GM21381 (cell line): ENCODE results near the gene NSL1.
"Not testable (repeated sequence)": the region's sequence is repeated elsewhere in the genome, so short reads cannot be mapped to it uniquely, and the experiment has no call there.

Experiments
- ATAC-seq: cut with Tn5 transposase; IDR thresholded peaks from one replicate; pipeline ENCODE4 v1.9.1; 2021; ENCODE audit warnings: mild to moderate bottlenecking, moderate library complexity; ENCODE audit not compliant: unreplicated experiment

Gene NSL1

DNA sequence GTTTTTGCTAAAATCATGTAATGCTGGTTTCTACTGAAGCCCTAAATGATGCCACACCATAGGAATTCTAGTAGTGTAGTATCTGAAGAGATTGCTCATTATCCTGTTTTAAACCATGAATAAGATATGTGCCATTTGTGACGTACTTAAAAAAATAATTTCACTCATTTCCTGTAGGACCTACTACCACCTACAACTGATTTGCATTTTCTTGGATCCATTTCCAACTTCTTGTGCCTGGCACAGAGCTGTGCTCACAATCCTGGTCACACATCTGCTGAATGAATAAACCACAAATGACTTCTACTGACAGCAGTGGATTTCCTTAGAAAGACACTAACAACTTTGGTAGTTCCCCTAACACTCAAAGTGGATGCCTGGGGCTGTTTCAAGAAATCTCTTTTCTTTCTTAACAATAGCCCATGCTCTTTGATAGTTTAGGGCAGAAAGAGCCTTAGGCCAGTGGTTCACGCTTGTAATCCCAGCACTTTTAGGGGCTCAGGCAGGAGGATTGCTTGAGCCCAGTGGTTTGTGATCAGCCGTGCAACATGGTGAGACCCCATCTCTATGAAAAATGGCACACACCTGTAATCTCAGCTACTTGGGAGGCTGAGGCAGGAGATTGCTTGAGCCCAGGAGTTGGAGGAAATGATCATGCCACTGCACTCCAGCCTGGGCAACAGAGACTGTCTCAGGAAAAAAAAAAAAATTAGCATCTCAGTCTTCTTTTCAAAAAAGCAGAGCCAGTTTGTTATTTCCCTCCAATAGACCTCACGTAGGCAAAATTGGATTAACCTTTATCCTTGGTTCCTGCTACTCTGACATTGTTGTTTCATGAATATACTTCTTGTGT lies 78.9 kb downstream of the NSL1 start:
- ATAC-seq: no peak

DNA sequence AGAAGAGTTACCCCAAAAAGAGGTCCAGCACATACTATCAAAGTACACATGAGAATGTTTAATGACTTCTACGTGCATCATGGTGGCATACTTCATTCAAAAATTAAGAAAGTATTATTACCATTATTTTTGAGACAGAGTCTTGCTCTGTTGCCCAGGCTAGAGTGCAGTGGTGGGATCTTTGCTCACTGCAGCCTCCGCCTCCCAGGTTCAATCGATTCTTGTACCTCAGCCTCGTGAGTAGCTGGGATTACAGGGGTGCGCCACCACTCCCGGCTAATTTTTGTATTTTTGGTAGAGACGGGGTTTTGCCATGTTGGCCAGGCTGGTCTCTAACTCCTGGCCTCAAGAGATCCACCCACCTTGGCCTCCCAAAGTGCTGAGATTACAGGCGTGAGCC lies 79.6 kb downstream of the NSL1 start:
- not testable (repeated sequence) for ATAC-seq

DNA sequence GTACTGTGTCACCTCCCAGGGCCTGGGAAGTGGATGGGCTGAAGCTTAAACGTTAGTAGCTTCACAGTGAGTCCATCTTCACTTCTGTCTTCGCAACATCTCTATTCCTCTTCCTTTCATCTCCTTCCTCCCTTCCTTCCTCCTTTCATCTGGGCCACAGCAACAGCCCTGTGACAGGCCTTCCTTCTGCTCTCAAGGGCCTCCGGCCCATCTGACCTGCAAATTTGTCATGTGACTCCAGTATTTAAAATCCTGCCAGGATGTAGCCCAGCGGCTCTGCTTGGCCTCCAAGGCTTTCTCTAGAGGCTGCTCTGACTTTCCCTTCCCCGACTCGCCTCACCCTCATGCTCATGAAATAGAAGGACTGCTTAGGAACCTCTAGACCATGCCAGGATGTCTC lies 81.0 kb downstream of the NSL1 start:
- no peak for ATAC-seq

DNA sequence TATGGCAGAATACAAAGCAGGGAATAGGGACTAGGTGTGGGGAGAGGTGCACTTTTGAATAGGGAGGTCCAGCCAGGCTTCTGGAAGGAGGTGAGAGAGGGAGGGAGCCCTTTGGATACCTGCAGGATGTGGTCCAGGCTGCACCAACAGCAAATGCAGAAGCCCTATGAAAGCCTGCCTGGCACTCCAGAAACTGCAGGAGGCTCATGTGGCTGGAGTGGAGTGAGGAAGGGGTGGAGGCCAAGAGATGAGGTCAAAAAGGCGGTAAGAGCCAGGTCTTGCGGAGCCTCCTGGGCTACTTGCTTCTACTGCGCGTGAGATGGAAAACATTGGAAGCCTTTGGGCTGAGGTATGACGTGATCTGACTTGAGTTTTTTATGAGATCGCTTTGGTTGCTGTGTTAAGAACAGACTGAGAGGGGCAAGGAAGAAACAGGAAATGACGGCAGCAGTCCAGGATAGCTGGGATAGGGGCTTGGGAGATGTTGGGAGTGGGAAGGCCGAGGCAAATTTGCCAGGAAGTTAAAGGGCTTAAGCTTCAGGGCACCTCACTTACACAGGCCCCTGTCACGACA lies 87.5 kb downstream of the NSL1 start:
- no peak for ATAC-seq

DNA sequence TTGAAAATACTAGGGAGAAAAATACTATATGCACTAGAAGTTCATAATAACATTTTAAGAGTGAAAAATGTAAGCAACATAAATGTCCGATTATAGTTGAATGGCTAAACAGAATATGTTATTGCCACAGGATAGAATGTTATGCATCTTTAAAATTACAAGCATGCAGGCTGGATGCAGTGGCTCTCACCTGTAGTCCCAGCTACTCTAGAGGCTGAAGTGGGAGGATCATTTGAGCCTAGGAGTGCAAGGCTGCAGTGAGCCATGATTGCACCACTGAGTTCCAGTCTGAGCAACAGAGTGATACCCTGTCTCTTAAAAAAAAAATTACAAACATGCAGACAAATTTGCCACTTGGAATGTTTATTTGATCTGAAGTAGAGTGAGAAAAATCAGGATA lies 88.9 kb downstream of the NSL1 start:
- ATAC-seq: no peak

DNA sequence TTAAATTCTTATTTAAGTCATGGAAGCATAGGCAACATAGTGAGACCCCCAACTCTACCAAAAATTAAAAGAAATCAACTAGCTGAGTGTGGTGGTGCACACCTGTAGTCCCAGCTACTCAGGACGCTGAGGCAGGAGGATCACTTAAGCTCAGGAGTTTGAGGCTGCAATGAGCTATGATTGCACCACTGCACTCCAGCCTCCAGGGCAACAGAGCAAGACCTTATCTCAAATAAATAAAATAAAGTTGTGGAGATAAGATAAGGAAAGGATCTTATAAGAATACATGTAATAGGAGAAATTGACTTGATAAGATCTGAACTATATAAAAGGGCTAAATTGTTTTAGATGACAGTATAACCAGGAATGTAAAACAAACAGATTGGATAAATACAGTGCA lies 89.7 kb downstream of the NSL1 start:
- no peak for ATAC-seq

DNA sequence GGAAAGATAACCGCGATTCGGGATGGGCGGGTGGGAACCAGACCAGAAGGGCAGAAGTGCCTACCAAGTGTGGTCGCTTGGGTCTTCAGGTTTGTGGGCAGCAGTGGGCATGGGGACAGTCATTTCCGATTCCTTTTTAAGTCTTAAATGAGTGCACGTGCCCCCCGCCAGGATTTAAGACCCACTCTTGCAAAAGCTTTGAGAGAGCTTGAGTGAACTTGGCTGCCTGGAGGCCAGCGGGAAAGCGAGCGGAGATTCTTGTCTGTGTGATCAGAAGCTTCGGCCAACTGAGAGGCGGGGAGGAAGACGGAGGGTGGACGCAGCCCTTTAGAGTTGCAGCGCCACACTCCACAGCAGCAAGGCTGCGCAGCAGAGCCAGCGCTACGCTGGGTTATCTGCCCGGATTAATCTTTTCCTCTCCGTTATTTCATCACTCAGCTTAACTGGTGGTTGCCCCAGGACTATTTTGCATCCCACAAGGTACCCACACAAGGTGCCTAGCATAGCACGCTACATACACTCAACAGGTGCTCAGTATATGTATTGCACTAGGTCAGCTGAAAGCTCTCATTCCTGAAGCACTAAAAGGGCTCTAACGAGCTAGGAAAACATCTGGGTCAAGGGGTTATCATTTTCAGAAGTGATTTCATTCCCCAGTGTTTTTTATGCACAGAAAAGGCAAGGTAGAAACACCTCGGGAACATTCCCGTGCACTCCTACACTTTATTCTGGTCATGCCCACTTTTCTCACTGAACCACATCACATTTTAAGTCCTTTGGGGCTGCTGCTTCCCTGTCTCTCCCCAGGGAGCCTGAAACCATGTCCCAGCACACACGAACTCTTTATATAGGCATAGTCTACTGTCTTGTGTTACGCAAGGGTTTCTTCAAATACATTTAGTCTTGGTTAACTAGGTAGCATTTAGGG lies 90.4 kb downstream of the NSL1 start:
- peak; percentile 31 for ATAC-seq

DNA sequence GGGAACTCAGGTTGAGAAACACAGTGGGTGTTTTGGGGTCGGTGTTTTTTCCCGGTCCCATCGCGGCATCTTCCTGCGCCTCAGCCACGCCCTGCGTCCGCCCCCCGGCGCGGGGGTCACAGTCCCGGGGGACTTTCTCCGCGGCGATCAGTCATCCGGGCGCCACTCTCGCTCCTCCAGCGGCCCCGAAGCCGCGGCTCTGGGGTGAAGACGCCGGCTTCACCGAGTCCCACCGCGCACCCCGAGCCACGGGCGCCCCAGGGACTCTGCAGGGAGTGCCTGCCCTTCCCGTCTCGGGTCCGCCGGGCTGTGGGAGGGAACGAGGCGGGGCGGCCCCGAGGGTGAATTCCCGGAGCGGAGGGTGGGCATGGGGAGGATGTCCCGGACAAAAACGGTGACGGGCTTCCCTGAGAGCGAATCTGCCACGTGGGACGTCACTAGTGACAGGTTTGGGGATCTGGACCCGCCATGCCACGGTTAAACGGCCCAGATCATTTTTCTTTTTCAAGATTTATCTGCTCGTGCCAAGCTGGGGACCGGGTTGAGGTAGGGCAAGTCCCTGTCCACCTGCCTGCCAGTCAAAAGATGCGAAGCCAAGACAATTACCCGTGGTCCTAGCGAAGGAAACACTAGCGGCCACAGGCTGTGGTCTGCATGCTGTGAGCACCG lies 91.2 kb downstream of the NSL1 start:
- peak; percentile 33 for ATAC-seq

DNA sequence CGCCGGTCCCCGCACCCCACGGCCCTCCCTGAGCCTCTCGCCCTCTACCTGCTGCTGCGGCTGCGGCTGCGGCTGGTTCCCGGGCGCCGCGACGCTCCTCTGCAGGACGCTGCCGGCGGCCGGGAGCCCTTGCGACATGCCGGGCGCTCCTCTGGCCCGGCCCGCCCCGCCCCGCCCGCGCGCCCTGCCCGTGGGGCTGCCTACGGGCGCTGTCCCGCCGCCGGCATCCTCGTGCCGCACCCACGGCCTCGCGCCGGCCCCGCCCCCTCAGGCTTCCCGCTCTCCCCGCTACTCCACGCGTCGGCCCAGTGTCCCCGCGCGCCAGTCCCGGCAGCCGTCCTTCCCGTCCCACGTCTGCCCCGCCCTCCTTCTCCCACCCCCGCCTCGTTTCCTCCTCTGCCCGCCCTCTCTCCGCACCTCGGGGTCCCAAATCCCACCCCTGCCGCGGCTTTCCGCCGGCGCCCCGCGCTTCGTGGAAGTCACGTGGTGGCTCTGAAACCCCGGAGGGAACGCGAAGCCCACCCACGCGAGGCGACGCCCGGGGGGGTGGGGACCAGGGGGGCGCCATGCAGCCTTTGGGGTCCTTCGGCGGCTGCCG lies 91.9 kb downstream of the NSL1 start, which contains the start of gene BATF3:
Gene BATF3 (minus strand): TSS at position 216 of the 598 bp plus-strand sequence. CDS start 78 bp downstream, at position 138.
- ATAC-seq: peak; percentile 24

DNA sequence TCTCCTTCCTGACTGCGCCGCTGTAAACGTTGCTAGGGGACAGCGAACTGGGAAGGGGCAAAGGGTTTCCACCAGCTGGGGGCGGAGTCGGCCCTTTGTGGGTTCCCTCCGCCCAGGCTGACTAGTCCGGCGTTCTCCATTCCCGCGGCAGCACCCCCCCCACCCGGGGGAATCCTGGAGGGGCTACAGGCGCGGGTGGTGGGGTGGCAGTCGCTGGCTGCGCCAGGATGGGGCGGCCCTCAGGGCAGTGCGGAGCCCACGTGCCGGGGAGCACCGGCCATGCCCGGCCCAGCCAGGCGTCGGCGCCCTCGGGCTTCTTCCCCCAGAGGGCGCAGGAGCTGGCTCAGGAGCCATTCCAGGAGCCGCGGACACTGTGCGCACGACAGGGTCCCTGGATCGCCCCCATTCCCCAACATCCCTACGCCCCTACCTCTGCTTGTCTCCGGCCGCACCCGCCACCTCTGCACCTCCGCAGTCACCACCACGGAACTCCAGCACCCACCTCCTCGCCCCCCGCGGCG lies 92.4 kb downstream of the NSL1 start:
- ATAC-seq: peak; percentile 43

DNA sequence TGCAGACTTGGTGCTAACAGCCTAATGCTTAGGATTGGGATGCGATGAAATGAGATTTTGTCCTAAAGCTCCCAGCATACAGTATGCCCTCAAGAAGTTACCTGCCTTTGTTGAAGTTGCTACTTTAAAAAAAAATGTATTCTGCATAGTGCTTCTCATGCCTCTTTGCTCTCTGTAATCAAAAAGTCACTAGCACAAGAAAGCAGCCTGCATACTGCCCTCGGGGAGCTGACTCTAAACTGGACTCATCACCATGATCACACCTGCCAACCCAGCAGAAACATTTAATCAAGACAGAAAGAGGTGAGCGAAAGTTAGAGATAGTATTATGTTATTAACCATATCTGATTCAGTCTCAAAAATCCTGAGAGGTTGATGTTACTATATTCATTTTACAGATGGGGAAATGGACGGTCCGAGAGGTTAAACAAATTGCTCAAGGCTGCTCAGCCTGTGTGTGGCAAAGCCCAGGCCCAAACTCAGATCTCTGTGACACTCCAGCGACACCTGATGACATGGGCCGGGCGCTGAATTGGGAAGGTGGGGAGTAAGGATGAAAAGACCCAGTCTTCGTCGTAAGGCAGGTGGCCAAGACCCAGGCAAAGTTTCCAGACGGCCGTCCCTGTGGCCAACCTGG lies 93.0 kb downstream of the NSL1 start:
- peak; percentile 15 for ATAC-seq

DNA sequence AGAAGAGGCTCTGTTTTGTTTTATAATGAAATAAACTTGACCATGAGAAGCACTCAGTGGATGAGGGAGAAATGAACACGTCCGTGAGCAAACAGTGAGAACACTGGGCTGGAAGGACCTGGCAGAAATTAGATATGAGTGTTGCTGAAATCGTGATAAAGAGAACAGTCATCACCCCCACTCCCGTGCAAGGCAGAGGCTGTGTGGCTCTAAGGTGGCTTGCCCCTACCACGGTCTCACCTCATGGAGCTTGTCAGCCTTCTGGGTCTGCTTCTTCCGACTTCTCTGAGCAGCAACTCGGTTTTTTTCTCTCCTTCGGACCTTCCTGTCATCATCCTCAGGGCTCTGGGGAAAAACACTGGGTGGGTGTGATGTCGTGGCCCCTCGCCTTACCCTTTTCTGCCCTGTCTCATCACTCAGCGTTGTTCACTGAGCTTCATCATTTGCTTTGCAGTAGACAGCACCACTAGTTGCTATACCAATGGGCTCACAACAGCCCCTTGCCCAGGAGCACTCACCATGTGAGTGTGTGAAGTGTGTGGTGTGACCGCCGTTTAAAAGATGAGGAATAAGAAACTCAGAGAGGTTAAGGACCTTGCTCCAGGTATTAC lies 94.8 kb downstream of the NSL1 start:
- no peak for ATAC-seq

DNA sequence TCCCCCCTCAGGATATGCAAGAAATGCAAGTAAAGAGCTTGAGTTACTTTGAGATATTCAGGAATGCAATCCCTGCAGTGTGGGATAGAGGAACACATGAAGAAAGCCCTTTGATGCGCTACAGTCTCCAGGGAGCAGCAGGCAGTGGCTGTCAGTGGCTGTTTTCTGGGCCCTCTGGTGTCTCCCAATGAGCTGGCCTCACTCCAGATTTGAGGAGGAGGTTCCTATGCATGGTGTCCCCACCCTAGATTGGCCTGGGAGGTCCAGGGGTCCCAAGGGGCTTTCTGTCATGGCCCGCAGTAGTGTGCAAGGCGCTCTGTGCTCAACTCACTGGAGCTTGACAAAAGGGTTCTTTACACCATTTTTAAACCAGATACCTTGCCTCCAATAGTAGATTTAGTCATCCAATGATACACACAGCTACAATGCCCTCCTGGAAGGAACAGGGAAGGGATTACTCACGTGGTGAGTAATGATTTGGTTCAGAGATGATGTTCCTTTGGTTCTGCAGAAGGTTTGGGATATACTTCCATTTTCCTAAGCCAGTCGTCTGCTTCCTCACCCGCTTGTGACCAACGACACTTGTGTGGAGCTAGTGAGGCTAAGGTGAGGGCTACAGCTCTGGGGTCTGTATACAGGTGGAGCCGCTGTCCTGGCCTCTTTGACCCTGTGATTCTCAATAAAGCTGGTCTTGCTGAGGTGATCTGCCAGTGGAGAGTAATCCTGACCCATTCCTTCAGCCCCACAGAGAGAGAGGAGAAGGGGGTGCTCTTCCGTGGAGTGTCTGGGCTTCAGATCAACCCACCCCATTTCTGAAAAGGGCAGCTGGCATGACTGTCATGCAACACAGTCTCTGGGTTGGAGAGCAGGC lies 98.6 kb downstream of the NSL1 start:
- ATAC-seq: no peak

DNA sequence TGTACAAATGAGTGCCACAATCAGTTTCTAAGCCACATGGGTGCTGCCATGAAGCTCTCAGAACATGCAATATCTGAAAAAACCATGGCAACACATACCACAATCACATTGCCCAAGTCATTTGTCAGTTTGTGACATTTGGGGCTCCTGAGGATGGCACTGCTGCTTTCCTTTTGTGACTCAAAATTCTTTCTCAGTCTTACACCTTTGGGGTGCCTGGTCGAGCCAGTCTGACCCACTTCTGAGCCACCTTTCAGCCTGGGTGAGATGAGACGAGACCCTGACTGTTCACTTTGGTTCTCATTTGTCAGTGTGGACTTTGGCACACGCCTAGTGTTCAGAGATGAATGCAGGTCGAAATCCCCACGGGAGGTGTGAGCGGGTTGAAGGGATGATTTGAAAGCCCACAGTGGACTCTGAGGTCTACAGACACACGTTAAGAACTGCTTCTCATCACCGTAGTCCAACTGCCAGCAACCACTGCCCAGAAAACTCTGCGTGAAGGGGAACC lies 100.0 kb downstream of the NSL1 start:
- peak; percentile 61 for ATAC-seq

DNA sequence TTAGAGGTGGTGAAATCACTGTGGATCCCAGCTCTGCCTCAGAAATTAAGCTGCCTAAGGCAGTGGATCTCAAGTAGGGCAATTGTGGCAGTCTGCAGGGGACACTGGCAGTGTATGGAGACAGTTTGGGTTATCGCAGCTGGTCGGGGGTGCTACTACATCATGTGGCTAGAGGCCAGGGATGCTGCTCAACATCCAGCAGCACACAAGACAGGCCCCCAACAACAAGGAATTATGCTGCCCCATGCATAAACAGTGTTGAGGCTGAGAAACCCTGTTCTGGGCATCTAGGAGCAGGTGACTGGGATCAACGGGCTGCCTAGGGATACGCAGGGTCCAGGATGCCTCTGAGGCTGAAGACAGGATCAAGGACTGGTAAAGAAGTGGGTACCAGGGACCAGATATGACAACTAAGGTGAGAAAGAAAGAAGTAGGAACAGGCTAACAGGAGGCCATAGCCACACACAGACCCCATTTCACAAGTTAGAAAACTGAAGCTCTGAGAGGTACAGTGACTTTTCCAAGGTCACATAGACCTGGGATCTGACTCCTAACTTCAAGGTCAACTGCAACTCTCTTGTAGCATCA lies 100.7 kb downstream of the NSL1 start:
- ATAC-seq: no peak

DNA sequence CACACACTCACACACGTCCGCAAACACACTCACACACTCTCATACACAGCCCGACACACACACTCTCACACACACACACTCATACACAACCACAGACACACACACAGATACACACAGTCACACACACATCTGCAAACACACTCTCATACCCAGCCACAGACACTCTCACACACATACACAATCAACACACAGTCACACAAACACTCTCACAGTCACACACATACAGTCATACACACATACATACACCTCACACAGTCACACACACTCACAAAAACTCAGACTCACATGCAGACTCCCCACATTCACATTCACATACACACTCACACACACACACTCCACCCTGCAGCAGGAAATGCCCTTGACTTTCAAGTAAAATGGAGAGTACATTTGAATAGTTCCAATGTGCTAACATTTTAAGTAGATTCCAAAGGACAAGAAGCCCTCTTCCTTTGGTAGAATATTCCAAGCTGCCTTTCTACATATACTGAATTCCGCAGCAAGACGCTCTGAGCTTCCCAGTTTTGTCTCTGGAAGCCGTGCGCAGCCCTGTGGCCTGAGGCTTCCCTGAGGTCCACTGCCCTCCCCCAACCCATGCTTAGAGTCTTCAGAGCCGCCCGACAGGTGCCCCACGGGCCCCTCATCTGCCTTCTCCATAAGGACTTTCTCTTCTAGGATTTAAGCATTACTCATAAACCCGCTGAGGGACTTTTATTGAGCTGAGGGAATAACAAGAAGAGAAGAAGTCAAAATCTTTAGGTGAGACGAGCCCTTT lies 101.6 kb downstream of the NSL1 start:
- ATAC-seq: no peak

DNA sequence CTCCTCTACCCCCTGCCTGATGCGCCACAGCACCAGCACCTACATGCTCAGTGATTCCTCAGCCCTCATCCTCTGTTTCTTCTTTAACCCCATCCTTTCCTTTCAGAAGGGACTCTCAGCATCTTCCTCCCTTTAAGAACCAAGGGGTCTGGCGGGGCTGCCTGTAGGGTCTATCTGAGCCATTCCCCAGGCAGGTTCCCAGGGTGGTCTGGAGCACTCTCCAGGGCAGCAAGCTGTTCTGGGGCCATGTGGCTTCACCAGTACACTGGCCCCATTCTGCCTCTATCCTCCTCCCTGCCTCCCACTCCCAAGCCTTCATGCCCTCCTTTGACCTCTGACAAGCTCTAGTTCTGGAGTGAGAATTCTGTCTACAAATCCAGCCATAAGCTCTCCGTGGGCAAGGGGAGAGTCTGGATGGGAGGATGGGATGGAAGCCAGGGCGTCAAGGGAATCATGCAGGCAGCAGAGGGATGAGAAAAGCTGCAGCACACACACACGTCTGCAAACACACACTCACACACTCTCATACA lies 102.3 kb downstream of the NSL1 start:
- ATAC-seq: no peak
